Measurements from ENCODE around the gene CYFIP1.

The CYFIP1 gene

DNA sequence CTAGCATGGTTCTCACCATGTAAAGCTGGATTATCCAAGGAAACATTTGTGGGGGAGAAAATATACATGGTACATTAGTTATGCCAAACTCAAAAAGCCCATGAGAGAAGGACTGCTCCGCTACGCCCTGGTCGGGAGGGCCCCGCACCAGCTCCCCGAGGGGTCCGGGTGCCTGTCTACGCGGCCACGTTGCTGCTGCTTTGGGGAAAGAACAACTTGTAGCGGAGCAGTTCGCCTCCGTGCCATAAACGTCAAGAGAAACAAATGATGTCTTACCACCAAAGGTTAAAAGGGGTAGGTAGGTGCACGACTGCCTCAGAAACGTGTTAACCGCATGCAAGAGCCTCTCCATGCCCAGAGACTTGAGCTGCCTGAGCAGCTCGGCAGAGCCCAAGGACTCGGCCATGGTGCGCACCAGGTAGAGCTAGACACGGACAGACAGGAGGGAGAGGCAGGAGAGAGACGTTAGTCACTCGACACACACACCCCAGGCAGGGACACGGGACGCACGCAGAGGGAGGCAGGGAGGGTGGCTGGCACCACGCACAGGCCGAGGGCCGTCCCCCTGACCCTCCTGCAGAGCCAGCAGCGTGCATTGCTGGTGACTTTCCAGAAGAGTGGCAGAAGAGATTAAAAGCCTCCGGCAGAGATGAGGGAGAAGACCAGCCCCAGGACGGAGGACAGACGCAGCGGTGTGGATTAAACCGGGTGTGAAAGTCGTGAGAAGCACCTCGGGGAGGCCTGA, 63.4 kb downstream of the CYFIP1 start:
- no peaks in the 10 kb centered on the region for H3K9me3 ChIP-seq (ENCODE audit: insufficient read depth, low read length)
- H3K4me3 ChIP-seq (ENCODE audit: insufficient read depth, low read length, poor library complexity, severe bottlenecking), result no peak overlapping the region
- no peaks in the 10 kb centered on the region for H3F3A ChIP-seq (ENCODE audit: insufficient read depth)
- H3K27ac ChIP-seq (ENCODE audit: low read depth, low read length), result no peak overlapping the region
- H4K20me1 ChIP-seq (ENCODE audit: low read depth, low read length), result no peaks in the 10 kb centered on the region
- no peak overlapping the region for H3K4me2 ChIP-seq (ENCODE audit: low read depth, low read length, poor library complexity, severe bottlenecking)
- H3K27me3 ChIP-seq (ENCODE audit: low read length), result no peaks in the 10 kb centered on the region
- H3K9ac ChIP-seq (ENCODE audit: low read length), result no peak overlapping the region
- H3K79me2 ChIP-seq (ENCODE audit: insufficient read depth, low read length), result no peaks in the 10 kb centered on the region
- no peaks in the 10 kb centered on the region for H3K9me2 ChIP-seq (replicated peaks; ENCODE audit: insufficient read depth, low read length)
- no peaks in the 10 kb centered on the region for H3K36me3 ChIP-seq (ENCODE audit: low read length)
- no peak overlapping the region for H2AFZ ChIP-seq (ENCODE audit: low read depth, low read length, severe bottlenecking)
- TF ChIP-seq, protein P1, sequence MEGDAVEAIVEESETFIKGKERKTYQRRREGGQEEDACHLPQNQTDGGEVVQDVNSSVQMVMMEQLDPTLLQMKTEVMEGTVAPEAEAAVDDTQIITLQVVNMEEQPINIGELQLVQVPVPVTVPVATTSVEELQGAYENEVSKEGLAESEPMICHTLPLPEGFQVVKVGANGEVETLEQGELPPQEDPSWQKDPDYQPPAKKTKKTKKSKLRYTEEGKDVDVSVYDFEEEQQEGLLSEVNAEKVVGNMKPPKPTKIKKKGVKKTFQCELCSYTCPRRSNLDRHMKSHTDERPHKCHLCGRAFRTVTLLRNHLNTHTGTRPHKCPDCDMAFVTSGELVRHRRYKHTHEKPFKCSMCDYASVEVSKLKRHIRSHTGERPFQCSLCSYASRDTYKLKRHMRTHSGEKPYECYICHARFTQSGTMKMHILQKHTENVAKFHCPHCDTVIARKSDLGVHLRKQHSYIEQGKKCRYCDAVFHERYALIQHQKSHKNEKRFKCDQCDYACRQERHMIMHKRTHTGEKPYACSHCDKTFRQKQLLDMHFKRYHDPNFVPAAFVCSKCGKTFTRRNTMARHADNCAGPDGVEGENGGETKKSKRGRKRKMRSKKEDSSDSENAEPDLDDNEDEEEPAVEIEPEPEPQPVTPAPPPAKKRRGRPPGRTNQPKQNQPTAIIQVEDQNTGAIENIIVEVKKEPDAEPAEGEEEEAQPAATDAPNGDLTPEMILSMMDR (IDR thresholded peaks at IDR 0.05; ENCODE audit: insufficient read depth, low read length, poor library complexity, severe bottlenecking), result no peak
- no peak for TF ChIP-seq EZH2phosphoT487 (conservative IDR thresholded peaks at IDR 0.05; ENCODE audit: low read length)

DNA sequence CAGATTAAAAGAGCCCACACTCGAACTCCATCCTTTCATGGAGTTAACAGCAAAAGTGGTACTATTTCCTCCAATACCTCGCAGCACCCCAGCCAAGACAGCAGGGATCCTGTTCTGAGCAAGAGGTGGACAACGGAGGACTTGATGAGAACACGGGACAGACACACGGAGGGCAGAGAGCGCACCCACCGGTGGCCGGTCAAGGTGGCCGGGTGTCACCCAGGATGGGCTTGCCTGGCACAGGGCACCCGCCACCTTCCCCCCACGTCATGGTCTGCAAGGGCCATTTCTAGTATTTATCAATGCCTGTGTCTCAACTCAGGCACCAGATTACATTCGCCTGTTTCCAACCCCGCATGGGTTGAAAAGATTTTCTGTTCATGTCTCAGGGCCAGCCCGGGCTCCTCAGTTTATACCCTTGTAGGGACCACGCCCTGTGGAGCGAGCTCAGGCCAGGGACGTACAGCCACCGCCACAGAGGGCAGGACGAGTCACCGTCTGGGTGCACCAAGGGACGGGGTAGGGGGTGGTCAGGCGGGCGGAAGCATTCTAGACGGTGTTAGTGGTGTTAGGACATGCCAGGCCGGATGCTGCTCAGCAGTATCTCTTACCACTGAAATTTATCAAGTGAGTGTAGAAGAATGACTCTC, 64.2 kb downstream of the CYFIP1 start:
- TF ChIP-seq EZH2phosphoT487 (conservative IDR thresholded peaks at IDR 0.05; ENCODE audit: low read length), result no peak
- TF ChIP-seq, protein P1 (IDR thresholded peaks at IDR 0.05; ENCODE audit: insufficient read depth, low read length, poor library complexity, severe bottlenecking), result no peak
- Histone ChIP-seq H3F3A (ENCODE audit: insufficient read depth) (no peaks in the 10 kb centered on the region), H3K4me3 (ENCODE audit: insufficient read depth, low read length, poor library complexity, severe bottlenecking) (no peak overlapping the region), H3K4me2 (ENCODE audit: low read depth, low read length, poor library complexity, severe bottlenecking) (no peak overlapping the region), H3K36me3 (ENCODE audit: low read length) (no peaks in the 10 kb centered on the region), H2AFZ (ENCODE audit: low read depth, low read length, severe bottlenecking) (no peak overlapping the region), H3K9me2 (replicated peaks; ENCODE audit: insufficient read depth, low read length) (no peaks in the 10 kb centered on the region), H3K27ac (ENCODE audit: low read depth, low read length) (no peak overlapping the region), H3K9me3 (ENCODE audit: insufficient read depth, low read length) (no peaks in the 10 kb centered on the region), H3K9ac (ENCODE audit: low read length) (no peak overlapping the region), H3K79me2 (ENCODE audit: insufficient read depth, low read length) (no peaks in the 10 kb centered on the region), H4K20me1 (ENCODE audit: low read depth, low read length) (no peaks in the 10 kb centered on the region), H3K27me3 (ENCODE audit: low read length) (no peaks in the 10 kb centered on the region)

DNA sequence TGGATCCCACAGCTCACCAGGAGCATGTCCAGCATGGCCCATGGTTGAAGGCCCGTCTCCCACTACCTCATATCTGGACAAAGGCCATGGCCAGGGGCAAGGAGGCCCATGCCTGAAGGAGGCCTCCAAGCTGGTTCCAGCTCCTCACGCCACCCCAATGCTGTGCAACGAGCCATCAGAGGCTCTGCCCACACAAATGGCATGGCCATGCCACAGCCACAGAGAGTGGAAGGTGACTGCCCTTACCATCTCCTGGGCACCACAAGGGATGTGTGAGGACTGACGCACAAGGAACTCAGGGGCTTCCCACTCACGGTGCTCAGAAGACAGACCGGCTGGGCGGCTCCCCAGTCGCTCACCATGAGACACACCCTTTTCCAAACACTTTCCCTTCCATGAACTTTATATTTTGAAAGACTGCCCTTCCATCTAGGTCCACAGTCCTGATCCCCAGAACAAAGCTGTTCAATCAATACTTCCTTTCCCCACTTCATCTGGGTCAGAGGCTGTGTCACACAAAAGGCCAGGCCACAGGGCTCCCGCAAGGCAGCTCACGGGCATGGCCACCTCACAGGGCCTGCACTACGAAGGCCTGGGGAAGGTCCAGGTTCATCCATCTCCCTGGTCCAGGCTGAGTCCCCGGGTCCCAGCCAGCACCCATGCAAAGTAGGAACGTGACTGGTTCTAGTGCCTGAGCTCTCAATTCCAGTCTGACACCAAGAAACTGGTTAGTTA, 66.4 kb downstream of the CYFIP1 start:
- Histone ChIP-seq H3K79me2 (ENCODE audit: insufficient read depth, low read length) (no peaks in the 10 kb centered on the region), H3K4me3 (ENCODE audit: insufficient read depth, low read length, poor library complexity, severe bottlenecking) (no peak overlapping the region), H3K9me3 (ENCODE audit: insufficient read depth, low read length) (no peaks in the 10 kb centered on the region), H2AFZ (ENCODE audit: low read depth, low read length, severe bottlenecking) (no peak overlapping the region), H3K27ac (ENCODE audit: low read depth, low read length) (no peak overlapping the region), H3K36me3 (ENCODE audit: low read length) (no peaks in the 10 kb centered on the region), H4K20me1 (ENCODE audit: low read depth, low read length) (no peaks in the 10 kb centered on the region), H3K4me2 (ENCODE audit: low read depth, low read length, poor library complexity, severe bottlenecking) (no peak overlapping the region), H3K27me3 (ENCODE audit: low read length) (no peaks in the 10 kb centered on the region), H3K9me2 (replicated peaks; ENCODE audit: insufficient read depth, low read length) (no peaks in the 10 kb centered on the region), H3K9ac (ENCODE audit: low read length) (no peak overlapping the region), H3F3A (ENCODE audit: insufficient read depth) (no peaks in the 10 kb centered on the region)
- TF ChIP-seq EZH2phosphoT487 (conservative IDR thresholded peaks at IDR 0.05; ENCODE audit: low read length), result no peak
- TF ChIP-seq, protein P1 (IDR thresholded peaks at IDR 0.05; ENCODE audit: insufficient read depth, low read length, poor library complexity, severe bottlenecking), result no peak

Measured in SU-DHL-6 (cell line).